ENCODE measurements around the gene EPRS1.

- TF ChIP-seq CTCF (IDR thresholded peaks at IDR 0.05): no peak
- no peak for TF ChIP-seq TAF1 (IDR thresholded peaks at IDR 0.05; ENCODE audit: borderline replicate concordance, low read depth, low read length)
- TF ChIP-seq POLR2AphosphoS5 (IDR thresholded peaks at IDR 0.05; ENCODE audit: low read depth, low read length): no peak
- TF ChIP-seq YY1 (IDR thresholded peaks at IDR 0.05; ENCODE audit: low read depth): no peak
- no peak for TF ChIP-seq MAX (IDR thresholded peaks at IDR 0.05; ENCODE audit: low read depth)
- no peak for TF ChIP-seq FOXJ3 (CRISPR knock-in tag; IDR thresholded peaks at IDR 0.05)
- no peak for TF ChIP-seq SMC3 (IDR thresholded peaks at IDR 0.05; ENCODE audit: low read depth, low read length)
- no peak for TF ChIP-seq NFIC (IDR thresholded peaks at IDR 0.05; ENCODE audit: borderline replicate concordance)
Observed at GRCh38 chr1:219999821-220000220, 46.5 kb downstream of the EPRS1 start.

All from SK-N-SH (cell line).